IMR-90 (cell line): ENCODE data around the gene MCAM. TPM values are rescaled to one million over a fixed set of nuclear protein-coding genes. Genes with fewer than 3 reads are reported as not detected.

ENCODE experiments used
- ATAC-seq: fragments of 200-7000 bp; cut with Tn5 transposase; 2 replicates; pipeline ENCODE4 v1.9.1; 2020; ENCODE audit warnings: low read depth, mild to moderate bottlenecking, moderate library complexity
- BruUV-seq: library from RNA; stranded (reverse); fragments of 400-500 nt; replicated peaks from 2 replicates; lab custom pipeline; 2021; lab: Mats Ljungman, UMichigan
- CTCF ChIA-PET: fragments of 300-600 bp; formaldehyde crosslinking; extraction: SDS; loops from one replicate; lab custom pipeline; 2021; ENCODE audit warnings: antibody characterized with exemption; lab: Yijun Ruan, JAX
- POLR2A ChIA-PET: fragments of 300-600 bp; sonication (Branson Sonifier 250); formaldehyde crosslinking; loops from one replicate; lab custom pipeline; 2022; ENCODE audit warnings: antibody characterized with exemption; ENCODE audit not compliant: unreplicated experiment; lab: Charles Lee
- DNase-seq: peaks from one replicate; pipeline ENCODE4 v3.0.0; 2013
- H2AFZ ChIP-seq: replicated peaks from 2 replicates; pipeline ENCODE3; 2013; ENCODE audit warnings: low read length, mild to moderate bottlenecking; ENCODE audit not compliant: poor library complexity
- H2AK5ac ChIP-seq: 2 replicates; pipeline ENCODE4 v1.6.1; 2013; ENCODE audit warnings: low read depth, low read length, inconsistent platforms
- H2AK9ac ChIP-seq: replicated peaks from 2 replicates; pipeline ENCODE3; 2013; ENCODE audit warnings: mild to moderate bottlenecking, low read depth, low read length, moderate library complexity; ENCODE audit not compliant: poor library complexity
- H2BK120ac ChIP-seq: 2 replicates; pipeline ENCODE4 v1.6.1; 2013; ENCODE audit warnings: low read depth, low read length, inconsistent platforms
- H2BK15ac ChIP-seq: 3 replicates; pipeline ENCODE4 v1.6.1; 2013; ENCODE audit warnings: low read depth, low read length, inconsistent platforms
- H2BK20ac ChIP-seq: 2 replicates; pipeline ENCODE4 v1.6.1; 2013; ENCODE audit warnings: low read depth, mild to moderate bottlenecking, inconsistent platforms, low read length, moderate library complexity
- H2BK5ac ChIP-seq: 2 replicates; pipeline ENCODE4 v1.6.1; 2013; ENCODE audit warnings: mild to moderate bottlenecking, low read depth, low read length, inconsistent platforms; ENCODE audit not compliant: poor library complexity, severe bottlenecking
- H3K14ac ChIP-seq: replicated peaks from 2 replicates; pipeline ENCODE4 v1.6.1; 2013; ENCODE audit warnings: low read depth, low read length, inconsistent platforms
- H3K18ac ChIP-seq: 2 replicates; pipeline ENCODE4 v1.6.1; 2013; ENCODE audit warnings: low read depth, low read length, control low read depth
- H3K23ac ChIP-seq: 2 replicates; pipeline ENCODE4 v1.6.1; 2013; ENCODE audit warnings: low read depth, low read length, inconsistent platforms
- H3K27ac ChIP-seq: 2 replicates; pipeline ENCODE4 v1.5.1; 2013; ENCODE audit warnings: mild to moderate bottlenecking, control low read depth, low read length; ENCODE audit not compliant: insufficient read depth
- H3K27me3 ChIP-seq: 2 replicates; pipeline ENCODE4 v1.6.1; 2013; ENCODE audit warnings: low read length; ENCODE audit not compliant: control insufficient read depth, insufficient read depth
- H3K36me3 ChIP-seq: 2 replicates; pipeline ENCODE4 v1.6.1; 2013; ENCODE audit warnings: low read length, mixed read lengths; ENCODE audit not compliant: control insufficient read depth, insufficient read depth
- H3K4ac ChIP-seq: 2 replicates; pipeline ENCODE4 v1.6.1; 2013; ENCODE audit warnings: low read depth, low read length, inconsistent platforms
- H3K4me1 ChIP-seq: 2 replicates; pipeline ENCODE4 v1.6.1; 2013; ENCODE audit warnings: low read length, mixed read lengths; ENCODE audit not compliant: control insufficient read depth, insufficient read depth
- H3K4me2 ChIP-seq: 2 replicates; pipeline ENCODE4 v1.6.1; 2013; ENCODE audit warnings: low read depth, mild to moderate bottlenecking, control low read depth, low read length, moderate library complexity
- H3K4me3 ChIP-seq: 2 replicates; pipeline ENCODE4 v1.5.1; 2013; ENCODE audit warnings: low read depth, mild to moderate bottlenecking, control low read depth, low read length, moderate library complexity; ENCODE audit not compliant: insufficient read depth
- H3K56ac ChIP-seq: 2 replicates; pipeline ENCODE4 v1.6.1; 2013; ENCODE audit warnings: low read length, inconsistent platforms; ENCODE audit not compliant: insufficient read depth; ENCODE audit errors: extremely low read depth
- H3K79me1 ChIP-seq, 2 experiments: 2 replicates each; pipeline ENCODE4 v1.6.1; 2013; ENCODE audit warnings: low read length in 2 of 2, inconsistent platforms in 1 of 2, low read depth in 1 of 2
- H3K9ac ChIP-seq: 2 replicates; pipeline ENCODE4 v1.6.1; 2013; ENCODE audit warnings: low read depth, low read length, control low read depth
- H3K9me1 ChIP-seq: 2 replicates; pipeline ENCODE4 v1.6.1; 2013; ENCODE audit warnings: low read length, inconsistent platforms; ENCODE audit not compliant: insufficient read depth
- H3K9me3 ChIP-seq: 2 replicates; pipeline ENCODE4 v1.6.1; 2013; ENCODE audit warnings: low read length; ENCODE audit not compliant: control insufficient read depth, insufficient read depth
- H4K20me1 ChIP-seq: 2 replicates; pipeline ENCODE4 v1.6.1; 2013; ENCODE audit warnings: low read length, inconsistent platforms; ENCODE audit not compliant: insufficient read depth
- H4K5ac ChIP-seq: 2 replicates; pipeline ENCODE4 v1.6.1; 2013; ENCODE audit warnings: mild to moderate bottlenecking, low read depth, low read length, control low read depth
- H4K8ac ChIP-seq, 2 experiments: 2 replicates each; pipeline ENCODE4 v1.6.1; 2013; ENCODE audit warnings: low read depth in 2 of 2, low read length in 2 of 2, control low read depth in 1 of 2, inconsistent platforms in 1 of 2
- H4K91ac ChIP-seq: 2 replicates; pipeline ENCODE4 v1.6.1; 2013; ENCODE audit warnings: low read depth, low read length, inconsistent platforms; ENCODE audit not compliant: insufficient read depth
- BHLHE40 ChIP-seq: fragments of 150-350 bp; IDR thresholded peaks from 2 replicates; pipeline ENCODE4 v1.6.1; 2016; ENCODE audit warnings: mild to moderate bottlenecking, low read depth, low read length
- CEBPB ChIP-seq: IDR thresholded peaks from 2 replicates; pipeline ENCODE4 v1.6.1; 2012; ENCODE audit warnings: low read depth, low read length, improper control_type of control experiment
- CHD1 ChIP-seq: IDR thresholded peaks from 2 replicates; pipeline ENCODE4 v1.6.1; 2012; ENCODE audit warnings: low read depth, low read length, improper control_type of control experiment
- CTCF ChIP-seq: conservative IDR thresholded peaks from 2 replicates; pipeline ENCODE4 v1.5.1; 2012; ENCODE audit warnings: mild to moderate bottlenecking, low read depth, low read length, improper control_type of control experiment
- ELK1 ChIP-seq: fragments of 150-350 bp; IDR thresholded peaks from 2 replicates; pipeline ENCODE4 v1.6.1; 2016; ENCODE audit warnings: low read depth, mild to moderate bottlenecking, low read length, moderate library complexity, borderline replicate concordance
- FOS ChIP-seq: fragments of 150-350 bp; IDR thresholded peaks from 2 replicates; pipeline ENCODE4 v1.6.1; 2016; ENCODE audit warnings: low read depth, low read length
- MAFK ChIP-seq: IDR thresholded peaks from 2 replicates; pipeline ENCODE4 v1.6.1; 2012; ENCODE audit warnings: low read depth, low read length, improper control_type of control experiment
- MAZ ChIP-seq: IDR thresholded peaks from 2 replicates; pipeline ENCODE4 v1.6.1; 2012; ENCODE audit warnings: low read depth, mild to moderate bottlenecking, low read length, improper control_type of control experiment, moderate library complexity, borderline replicate concordance
- MXI1 ChIP-seq: IDR thresholded peaks from 2 replicates; pipeline ENCODE4 v1.6.1; 2012; ENCODE audit warnings: low read depth, mild to moderate bottlenecking, low read length, moderate library complexity, borderline replicate concordance
- NFE2L2 ChIP-seq: fragments of 150-350 bp; IDR thresholded peaks from 2 replicates; pipeline ENCODE4 v1.6.1; 2016; ENCODE audit warnings: low read depth, mild to moderate bottlenecking, low read length
- POLR2A ChIP-seq: IDR thresholded peaks from 2 replicates; pipeline ENCODE4 v1.6.1; 2012; ENCODE audit warnings: mild to moderate bottlenecking, low read depth, low read length
- RAD21 ChIP-seq: IDR thresholded peaks from 2 replicates; pipeline ENCODE4 v1.6.1; 2012; ENCODE audit warnings: low read length, improper control_type of control experiment
- RCOR1 ChIP-seq: IDR thresholded peaks from 2 replicates; pipeline ENCODE4 v1.6.1; 2012; ENCODE audit warnings: mild to moderate bottlenecking, low read length, improper control_type of control experiment; ENCODE audit not compliant: insufficient replicate concordance
- RFX5 ChIP-seq: IDR thresholded peaks from 2 replicates; pipeline ENCODE4 v1.8.0; 2012; ENCODE audit warnings: low read depth, mild to moderate bottlenecking, low read length, moderate library complexity
- SMC3 ChIP-seq: fragments of 150-350 bp; IDR thresholded peaks from 2 replicates; pipeline ENCODE4 v1.6.1; 2016; ENCODE audit warnings: low read depth, mild to moderate bottlenecking, antibody characterized with exemption, low read length, moderate library complexity
- USF2 ChIP-seq: fragments of 150-350 bp; IDR thresholded peaks from 2 replicates; pipeline ENCODE4 v1.6.1; 2017; ENCODE audit warnings: mild to moderate bottlenecking, antibody characterized with exemption, low read length, low read depth
- WGBS, 2 experiments: methylation state at CpG; one replicate each; pipeline versions ENCODE4 v1.1.5 to v1.1.7; 2013; ENCODE audit warnings: missing lambda C conversion rate in 2 of 2; ENCODE audit not compliant: insufficient read length in 1 of 2; ENCODE audit errors: extremely low coverage in 2 of 2; 5-methylcytosine and 5-hydroxymethylcytosine counted together
- dilution Hi-C: fragments of 300-500 bp; cut with HindIII; formaldehyde crosslinking; loops from one replicate; pipeline ENCODE4 v1.14.3; 2018; ENCODE audit warnings: low sequenced_read_pairs; ENCODE audit not compliant: unreplicated experiment
- in situ Hi-C: fragments of 300-500 bp; cut with MboI; formaldehyde crosslinking; loops from 3 replicates; pipeline ENCODE4 v1.14.3; 2019; ENCODE audit warnings: low sequenced_read_pairs, inconsistent platforms, mixed read lengths
- intact Hi-C: fragments of 100-400 bp; cut with micrococcal nuclease; formaldehyde crosslinking; loops from 2 replicates; pipeline ENCODE4 v1.10.0; 2022
- polyA plus RNA-seq, 3 experiments: library from polyadenylated mRNA; depleted of rRNA; stranded (reverse); fragments of >200 nt; gene quantifications; 2 replicates each; pipeline ENCODE4 v1.2.3, GENCODE V29; 2012; ENCODE audit warnings: low replicate concordance in 1 of 3
- total RNA-seq: library from RNA; depleted of rRNA; stranded (reverse); fragments of >200 nt; gene quantifications from 2 replicates; pipeline ENCODE4 v1.2.3, GENCODE V29; 2012

Gene MCAM
- total and polyA plus RNA-seq, 2 of the 4 experiments (the other 2 are of a cell fraction) = 95.1 to 131 TPM

GRCh38 chr11:119290894-119291497 is 25.9 kb downstream of the MCAM start:
- Histone ChIP-seq H2AK5ac (no peak overlapping the region), H2BK20ac (no peak overlapping the region), H2BK5ac (no peak overlapping the region), H3K4ac (no peak overlapping the region), H3K9me3 (peaks cover 9% of the 10 kb centered on the region), H3K9me1 (no peaks in the 10 kb centered on the region), H3K79me1 (peaks cover 22 to 23% of the 10 kb centered on the region in 2 experiments; a peak in 3 of 4 replicates), H3K56ac (no peak overlapping the region), H3K14ac (no peak overlapping the region), H2BK15ac (no peak overlapping the region), H4K20me1 (no peaks in the 10 kb centered on the region), H3K4me1 (no peaks in the 10 kb centered on the region), H3K27ac (no peak overlapping the region), H3K23ac (no peak overlapping the region), H3K36me3 (peaks cover 35% of the 10 kb centered on the region), H3K4me3 (no peak overlapping the region), H3K9ac (no peak overlapping the region), H4K8ac (no peak overlapping the region), H3K27me3 (no peaks in the 10 kb centered on the region), H4K5ac (no peak overlapping the region), H3K18ac (no peak overlapping the region), H3K4me2 (no peak overlapping the region), H2BK120ac (no peak overlapping the region), H4K91ac (no peak overlapping the region), H2AFZ (no peak overlapping the region), H2AK9ac (no peak overlapping the region)
- DNase-seq (no peak), ATAC-seq (no peak)
- CTCF ChIA-PET = interaction anchor here (0.6 kb wide), 1 partner anchor 131 kb away, joined by 3 read pairs; no protein-coding TSS in a partner anchor
- dilution Hi-C loops = no loop called here
- no peak for TF ChIP-seq POLR2A
- TF ChIP-seq CHD1 = no peak
- no peak for TF ChIP-seq RFX5
- TF ChIP-seq FOS = no peak
- TF ChIP-seq RCOR1 = no peak
- TF ChIP-seq SMC3 = no peak
- TF ChIP-seq CTCF = no peak
- TF ChIP-seq MXI1 = no peak
- TF ChIP-seq RAD21 = no peak
- TF ChIP-seq NFE2L2 = no peak
- no peak for TF ChIP-seq USF2
- TF ChIP-seq MAFK = no peak
- TF ChIP-seq MAZ = no peak
- TF ChIP-seq ELK1 = no peak
- no peak for TF ChIP-seq BHLHE40
- TF ChIP-seq CEBPB = no peak
- WGBS, 2 experiments = 88% methylated on average over 5 of the region's 10 CpGs; no CpG with 5 or more reads in 1 of the 2 experiments
- BruUV-seq = no TSS peak
- intact Hi-C loops = no loop called here
- in situ Hi-C loops = no loop called here
- POLR2A ChIA-PET = no interaction called here
